ENCODE measurements around the gene PRSS21.

The PRSS21 gene

DNA sequence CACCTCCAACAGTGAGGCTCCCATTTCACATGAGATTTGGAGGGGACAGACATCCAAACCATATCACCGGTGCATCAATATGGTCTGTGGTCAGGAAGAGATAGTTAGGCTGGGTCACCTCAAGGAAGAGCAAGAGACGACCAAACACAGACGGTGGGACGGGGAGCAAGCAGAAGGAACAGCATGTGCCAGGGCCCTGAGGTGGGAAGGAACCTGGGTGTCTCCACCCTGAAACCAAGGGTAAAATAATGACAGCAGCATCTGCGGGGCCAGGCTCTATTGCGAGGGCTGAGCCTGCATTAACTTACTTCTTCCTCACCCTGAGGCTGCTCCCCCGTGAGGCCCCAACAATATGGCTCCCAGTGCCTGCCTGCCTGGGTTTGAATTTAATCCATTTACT, 8.9 kb upstream of the PRSS21 start:
- no peak for DNase-seq

DNA sequence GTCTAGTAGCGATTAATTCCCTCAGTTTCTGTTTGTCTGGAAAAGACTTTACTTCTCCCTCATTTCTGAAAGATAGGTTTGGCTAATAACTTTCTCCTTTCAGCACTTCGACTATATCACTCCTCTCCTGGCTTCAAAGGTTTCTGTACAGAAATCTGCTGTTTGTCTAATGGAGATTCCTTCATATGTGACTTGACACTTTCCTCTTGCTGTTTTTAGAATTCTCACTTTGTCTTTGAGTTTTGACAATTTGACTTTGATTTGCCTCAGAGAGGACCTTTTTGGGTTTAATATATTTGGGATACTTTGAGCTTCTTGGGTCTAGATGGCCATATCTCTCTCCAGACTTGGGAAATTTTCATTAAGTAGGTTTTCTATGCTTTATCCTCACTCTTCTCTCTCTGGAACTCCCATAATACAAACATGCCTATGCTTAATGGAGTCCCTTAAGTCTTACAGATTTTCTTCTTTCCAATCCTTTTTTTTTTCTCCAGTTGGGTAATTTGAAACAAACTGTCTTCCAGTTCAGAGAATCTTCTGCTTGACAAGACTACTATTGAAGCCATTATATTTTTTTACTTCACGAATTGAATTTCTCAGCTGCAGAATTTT, 7.8 kb upstream of the PRSS21 start:
- no peak for DNase-seq

DNA sequence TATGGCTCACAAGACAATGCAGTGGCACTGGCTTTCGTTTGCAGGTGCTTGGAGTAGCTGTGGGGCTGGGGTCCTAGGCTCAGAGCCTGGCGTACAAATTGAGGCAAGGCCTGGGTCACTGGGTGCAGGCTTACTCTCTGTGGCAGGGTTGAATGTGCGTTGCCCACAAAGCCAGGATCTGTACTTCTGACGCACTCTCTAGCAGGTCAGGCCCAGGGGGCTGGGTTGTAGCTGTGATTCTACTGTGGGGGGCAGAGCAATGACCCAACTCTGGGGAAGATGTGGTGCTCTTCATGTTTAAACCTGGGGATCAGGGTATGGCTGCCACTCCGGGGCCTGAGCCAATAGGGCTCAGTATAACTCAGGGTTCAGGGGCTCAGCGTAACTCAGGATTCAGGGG, 6.4 kb upstream of the PRSS21 start:
- DNase-seq: no peak

DNA sequence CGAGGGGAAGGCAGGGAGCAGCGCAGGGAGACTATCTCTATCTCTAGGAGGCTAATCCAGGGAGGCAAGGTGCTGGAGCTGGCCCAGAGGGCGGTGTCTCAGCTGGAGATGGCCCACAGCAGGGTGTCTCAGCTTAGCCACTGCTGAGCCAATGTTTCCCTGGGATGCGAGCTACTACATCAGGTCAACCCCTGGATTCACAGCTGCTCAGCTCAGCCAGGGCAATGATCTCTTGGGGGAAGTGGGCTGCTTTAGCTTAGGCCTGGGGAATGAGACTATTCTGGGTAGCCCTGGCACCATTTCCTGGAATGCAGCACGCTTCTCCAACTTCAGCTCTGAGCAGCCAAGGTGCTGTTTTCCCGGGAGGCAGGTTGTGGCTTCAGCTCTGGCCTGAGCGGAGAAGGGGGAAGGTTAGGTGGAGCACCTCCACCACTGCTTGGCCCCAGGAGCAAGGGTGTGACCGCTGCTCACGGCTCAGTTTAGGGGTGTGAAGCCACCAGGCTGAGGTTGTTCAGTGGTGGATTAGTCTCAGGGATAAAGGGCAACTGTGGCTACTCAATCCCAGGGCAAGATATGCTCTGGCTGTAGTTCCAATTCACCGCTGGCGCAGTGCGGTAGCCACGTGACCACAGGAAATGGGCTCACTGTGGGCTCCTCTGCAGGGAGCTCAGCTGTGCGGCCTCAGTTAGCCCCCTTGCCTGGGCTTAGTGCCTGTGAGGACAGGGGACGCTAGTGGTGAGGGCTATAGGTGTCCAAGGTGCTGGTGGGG, 5.2 kb upstream of the PRSS21 start:
- no peak for DNase-seq

DNA sequence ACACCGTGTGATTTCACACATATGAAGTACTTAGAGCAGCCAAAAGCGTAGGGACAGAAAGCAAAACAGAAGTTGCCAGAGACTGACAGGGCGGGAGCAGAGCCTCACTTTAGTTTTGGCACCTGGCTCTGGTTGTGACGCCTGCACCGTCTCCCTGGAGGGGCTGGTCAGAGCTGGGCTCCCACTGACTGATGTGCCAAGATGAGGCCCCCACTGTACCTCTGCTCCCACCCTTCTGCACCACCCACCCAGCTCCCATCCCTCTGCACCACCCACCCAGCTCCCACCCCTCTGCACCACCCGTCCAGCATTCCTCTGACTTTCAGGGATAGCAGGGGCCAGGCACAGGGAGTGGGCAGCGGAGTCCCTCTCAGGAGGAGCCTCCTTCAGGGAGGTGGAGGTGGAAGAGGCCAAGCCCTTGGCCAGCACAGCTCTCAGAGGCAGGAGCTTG, 3.2 kb upstream of the PRSS21 start:
- DNase-seq: no peak

DNA sequence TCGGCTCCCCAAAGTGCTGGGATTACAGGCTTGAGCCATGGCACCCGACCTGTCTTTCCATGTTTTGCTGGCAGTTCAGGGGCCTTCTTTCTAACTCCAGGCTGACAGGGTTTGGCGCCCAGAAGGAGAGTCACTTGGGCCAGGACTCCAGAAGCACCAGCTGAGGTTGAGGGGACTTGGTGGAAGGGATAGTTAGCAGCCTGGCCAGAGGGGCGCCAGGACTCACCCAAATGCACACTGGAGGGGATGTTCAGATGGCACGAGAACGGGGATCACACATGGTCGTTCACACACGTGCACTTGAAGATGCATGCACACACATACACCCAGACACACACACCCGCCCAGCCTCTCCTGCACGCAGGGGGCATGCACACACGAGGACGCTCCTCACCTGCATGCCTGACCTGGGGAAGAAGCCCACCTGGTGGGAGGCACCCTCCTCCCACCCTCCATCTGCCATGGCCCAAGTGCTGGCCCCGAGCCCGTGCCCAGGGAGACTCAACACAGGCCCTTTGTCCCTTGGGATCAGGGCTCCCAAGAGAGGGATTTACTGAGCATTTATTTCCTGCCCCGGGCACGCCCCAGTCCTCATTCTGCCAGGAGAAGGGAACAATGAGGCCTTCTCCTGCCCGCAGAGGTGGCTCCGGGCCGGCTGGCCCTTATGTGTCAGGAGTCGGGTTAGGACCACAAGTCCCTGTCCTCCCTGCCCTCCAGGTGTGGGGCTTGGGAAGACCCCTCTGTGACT, 2.3 kb upstream of the PRSS21 start:
- DNase-seq: no peak

DNA sequence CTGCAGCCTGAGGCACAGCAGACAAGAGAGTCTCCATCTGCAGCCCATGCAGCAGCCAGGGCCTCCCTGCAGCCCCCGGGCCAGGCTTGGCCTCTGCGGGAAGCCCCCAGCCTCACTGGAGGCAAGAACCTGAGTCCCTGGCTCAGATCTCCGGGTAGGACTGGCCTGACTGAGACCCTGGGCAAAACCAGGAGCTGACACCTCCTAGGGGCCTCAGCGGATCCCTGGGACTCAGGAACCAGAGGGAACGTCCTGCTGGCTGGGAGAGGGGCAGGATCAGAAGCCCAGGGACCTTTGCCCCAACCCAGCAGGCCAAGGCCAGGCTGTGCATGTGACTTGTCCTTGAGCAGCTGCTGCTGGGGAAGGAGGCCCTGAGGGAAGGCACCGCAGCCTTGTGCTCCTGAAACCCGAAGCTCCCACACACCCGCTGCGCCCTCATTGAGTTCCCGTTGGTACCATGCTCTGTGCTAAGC, 1.7 kb upstream of the PRSS21 start:
- no peak for DNase-seq

DNA sequence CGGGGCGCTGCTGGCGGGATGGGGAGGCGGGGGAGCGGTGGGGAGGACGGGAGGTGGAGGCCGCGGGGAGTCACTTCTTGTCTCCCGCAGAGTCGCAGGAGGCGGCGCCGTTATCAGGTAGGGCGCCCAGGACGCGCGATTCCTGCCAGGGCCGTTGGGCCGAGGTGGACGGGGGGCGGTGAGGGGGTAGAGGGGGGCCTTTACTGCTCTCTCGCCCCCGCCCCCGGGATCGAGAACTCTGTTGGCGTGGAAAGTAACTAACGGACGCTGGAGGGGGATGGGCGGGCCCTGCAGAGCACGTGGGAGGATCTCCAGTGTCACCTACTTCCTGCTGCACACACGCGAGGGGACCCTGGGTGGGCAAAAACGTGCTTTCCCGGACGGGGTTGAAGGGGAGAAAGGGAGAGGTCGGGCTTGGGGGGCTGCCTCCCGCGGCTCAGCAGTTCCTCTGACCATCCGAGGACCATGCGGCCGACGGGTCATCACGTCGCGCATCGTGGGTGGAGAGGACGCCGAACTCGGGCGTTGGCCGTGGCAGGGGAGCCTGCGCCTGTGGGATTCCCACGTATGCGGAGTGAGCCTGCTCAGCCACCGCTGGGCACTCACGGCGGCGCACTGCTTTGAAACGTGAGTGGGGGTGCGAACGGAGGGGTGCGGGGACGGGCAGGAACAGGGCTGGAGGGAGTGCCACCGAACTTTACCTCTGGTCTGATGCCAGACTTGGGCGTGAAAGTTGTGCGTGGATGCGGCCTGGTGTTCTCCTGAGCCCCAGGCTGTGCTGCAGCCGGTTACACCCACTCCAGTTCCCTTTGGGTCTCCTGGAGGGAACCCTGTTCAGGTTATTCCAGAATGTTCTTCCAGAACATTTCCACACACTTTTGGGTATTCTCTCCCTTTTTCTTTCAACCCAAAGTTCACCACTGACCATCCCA, 569 bp downstream of the PRSS21 start:
- no peak for DNase-seq

DNA sequence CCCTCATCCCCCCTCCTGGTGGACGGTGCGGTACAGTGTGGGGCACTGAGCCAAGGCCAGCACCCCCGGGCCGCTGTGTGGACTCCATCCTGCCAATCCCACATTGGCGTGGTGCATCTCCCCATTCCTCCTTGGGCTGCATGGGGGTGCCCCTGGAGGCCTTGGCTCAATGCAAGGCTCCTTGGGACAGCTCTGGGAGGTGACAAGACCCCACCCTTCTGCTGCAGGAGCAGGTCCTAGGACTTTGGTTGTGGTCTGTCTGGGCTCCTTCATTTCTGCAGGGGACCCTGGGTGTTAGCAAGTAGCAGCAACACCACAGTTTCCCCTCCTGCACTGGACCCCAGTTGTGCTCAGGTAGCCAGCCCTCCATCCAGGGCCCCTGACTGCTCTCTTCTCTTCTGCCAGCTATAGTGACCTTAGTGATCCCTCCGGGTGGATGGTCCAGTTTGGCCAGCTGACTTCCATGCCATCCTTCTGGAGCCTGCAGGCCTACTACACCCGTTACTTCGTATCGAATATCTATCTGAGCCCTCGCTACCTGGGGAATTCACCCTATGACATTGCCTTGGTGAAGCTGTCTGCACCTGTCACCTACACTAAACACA, 1.3 kb downstream of the PRSS21 start:
- no peak for DNase-seq

DNA sequence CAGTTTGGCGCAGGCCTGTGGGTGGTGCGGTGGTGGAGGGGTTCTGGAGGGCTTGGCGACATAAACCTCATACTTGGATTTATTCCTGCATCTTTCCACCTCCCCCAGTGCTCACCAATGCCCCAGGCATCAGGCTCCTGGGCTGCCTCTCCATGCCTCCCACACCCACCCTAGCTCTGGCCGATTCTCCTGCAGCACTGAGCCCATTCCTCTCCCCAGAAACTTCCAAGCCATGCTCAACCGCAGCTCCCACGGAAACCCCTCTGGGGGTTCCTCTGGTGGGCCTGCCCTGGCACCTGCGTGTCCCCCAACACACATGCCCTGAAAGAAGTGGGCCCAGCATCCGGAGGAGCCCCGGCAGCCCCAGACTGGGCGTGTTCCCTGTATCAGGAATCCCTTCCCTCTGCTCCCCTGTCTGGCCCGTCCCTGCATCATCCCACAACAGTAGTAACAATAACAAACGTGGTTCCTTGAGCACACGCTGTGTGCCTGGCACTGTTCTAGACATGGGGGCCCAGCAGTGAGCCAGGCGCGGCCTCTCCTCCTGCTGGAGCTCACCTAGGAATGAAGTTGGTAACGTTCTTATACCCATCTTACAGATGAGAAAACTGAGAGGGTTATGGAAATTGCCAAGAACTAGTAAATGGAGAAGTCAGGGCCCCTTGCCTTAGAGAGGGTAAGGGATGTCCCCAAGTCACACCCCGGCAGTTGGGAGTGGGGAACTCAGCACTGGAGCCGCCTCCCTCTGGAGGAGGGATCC, 2.3 kb downstream of the PRSS21 start:
- no peak for DNase-seq

DNA sequence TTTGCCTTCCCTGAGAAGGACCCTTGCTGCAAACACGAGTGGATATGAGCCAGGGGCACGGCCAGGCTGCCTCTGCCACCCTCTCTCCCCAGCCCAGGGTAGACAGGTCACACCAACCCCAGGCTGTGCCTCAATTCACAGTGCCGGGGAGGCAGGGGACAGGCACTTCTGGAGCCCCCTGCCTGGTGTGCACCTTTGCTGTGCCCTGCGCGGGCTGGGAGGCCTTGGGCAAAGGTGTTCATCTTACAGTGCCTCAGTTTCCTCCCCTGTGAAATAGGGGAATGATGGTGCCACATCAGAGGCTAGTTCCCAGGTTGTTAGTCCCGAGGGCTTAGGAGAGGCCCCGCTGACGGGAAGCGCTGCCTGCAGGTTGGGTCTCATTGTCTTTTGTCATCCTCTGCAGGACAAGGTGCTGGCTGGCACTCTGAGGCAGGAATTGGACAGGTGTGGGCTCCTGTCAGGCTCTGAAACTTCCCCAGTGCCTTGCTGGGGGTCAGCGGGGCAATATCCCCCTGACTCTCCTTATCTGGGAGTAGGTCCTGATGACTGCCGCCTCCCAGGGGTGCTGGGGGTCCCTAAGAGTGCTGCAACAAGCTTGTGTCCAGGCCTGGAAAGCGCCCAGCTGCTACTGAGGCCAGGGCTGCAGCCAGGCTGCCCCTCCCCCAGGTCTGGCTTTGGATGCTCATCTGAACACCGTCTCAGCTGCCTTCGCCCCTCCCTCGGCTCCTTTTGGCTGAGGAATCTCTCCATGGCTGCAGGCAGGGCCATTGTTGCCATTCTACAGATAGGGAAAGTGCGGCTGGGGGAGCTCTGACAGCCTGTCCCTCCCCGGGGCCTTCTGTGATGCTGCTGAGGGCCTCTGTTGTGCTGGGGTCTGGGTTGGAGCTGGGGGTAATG, 3.1 kb downstream of the PRSS21 start:
- DNase-seq: no peak

DNA sequence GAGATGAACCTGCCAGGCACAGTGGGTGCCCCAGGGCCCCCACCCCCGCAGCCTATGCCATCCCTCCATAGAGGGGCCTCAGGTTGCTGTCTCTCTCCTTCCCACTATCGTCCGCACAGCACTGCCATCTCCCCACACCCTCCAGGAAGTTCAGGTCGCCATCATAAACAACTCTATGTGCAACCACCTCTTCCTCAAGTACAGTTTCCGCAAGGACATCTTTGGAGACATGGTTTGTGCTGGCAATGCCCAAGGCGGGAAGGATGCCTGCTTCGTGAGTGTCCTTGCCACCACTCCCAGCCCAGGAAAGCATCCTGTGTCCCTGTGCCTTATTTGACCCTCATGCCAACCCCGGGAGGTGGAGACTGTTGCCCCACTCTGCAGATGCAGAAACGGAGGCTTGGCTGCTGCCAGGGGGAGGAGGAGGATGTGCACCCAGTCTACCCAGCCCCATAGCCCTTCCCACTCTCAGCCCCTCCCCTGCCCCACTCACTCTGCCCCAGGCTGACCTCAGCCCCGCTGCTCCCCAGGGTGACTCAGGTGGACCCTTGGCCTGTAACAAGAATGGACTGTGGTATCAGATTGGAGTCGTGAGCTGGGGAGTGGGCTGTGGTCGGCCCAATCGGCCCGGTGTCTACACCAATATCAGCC, 3.9 kb downstream of the PRSS21 start:
- DNase-seq: no peak

DNA sequence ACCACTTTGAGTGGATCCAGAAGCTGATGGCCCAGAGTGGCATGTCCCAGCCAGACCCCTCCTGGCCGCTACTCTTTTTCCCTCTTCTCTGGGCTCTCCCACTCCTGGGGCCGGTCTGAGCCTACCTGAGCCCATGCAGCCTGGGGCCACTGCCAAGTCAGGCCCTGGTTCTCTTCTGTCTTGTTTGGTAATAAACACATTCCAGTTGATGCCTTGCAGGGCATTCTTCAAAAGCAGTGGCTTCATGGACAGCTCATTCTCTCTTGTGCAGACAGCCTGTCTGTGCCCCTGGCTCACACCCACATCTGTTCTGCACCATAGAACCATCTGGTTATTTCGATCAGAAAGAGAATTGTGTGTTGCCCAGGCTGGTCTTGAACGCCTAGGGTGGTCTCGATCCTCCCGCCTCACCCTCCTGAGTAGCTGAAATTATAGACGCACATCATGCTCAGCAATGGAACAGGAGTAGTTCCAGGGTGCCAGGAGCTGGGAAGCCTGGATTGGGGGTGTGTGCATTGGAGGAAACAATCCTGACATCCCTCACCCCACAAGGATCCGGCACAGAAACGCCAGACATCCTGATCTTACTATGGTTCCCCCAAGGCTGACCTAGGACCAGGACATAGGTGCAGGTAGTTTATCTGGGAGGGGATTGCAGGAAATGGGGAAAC, 4.6 kb downstream of the PRSS21 start:
- no peak for DNase-seq

DNA sequence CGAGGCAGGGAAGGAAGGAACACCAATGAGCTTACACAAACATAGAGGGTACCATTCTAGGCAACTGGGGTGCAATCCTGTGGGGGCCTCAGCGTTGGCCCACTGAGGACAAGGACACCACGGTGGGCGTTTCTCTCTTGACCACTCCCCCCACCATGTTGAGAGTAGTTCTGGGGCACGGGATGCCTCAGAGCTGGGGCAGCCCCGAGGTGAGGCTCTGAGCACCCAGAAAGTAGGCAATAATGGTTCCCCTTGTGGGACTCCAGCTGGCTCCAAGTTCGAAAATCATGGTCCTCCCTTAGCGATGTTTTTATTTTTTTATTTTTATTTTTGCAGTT, 5.1 kb downstream of the PRSS21 start:
- no peak for DNase-seq

DNA sequence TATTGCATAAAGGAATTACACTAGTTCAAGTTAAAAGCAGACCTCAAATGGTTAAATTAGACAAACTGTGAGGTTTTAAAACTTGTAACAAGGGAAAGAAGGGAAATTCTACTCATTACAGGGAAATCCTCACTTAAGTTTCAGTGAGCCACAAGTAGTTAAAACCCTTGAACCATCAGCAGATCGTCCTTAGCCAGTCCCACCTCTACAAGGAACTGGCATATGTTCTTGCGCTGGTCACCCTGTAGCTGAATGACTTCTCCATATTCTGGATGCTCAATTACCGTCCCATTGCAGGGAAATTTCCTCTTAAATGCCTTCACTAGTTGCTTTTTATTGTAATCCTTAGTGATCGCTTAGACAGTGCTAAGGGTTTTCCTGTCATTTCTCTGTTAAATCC, 5.5 kb downstream of the PRSS21 start:
- no peak for DNase-seq

DNA sequence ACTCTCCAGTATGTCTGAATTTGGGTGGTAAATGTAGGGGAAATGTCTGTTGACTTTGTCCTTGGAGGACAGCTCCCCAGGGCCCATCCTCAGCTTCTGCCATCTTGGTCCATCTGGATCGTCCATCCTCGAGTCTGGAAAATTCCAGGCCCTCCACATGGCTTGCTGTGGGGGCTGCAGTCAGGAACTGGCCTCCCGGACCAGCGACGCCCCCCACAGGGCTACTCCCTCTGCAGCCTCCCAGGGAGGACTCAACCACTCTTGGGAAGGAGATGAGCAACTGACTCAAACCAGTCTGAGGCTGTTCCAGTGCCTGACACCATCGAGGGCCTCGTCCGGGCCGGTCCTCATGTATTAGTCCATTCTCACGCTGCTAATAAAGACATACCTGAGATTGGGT, 7.6 kb downstream of the PRSS21 start:
- DNase-seq: no peak

DNA sequence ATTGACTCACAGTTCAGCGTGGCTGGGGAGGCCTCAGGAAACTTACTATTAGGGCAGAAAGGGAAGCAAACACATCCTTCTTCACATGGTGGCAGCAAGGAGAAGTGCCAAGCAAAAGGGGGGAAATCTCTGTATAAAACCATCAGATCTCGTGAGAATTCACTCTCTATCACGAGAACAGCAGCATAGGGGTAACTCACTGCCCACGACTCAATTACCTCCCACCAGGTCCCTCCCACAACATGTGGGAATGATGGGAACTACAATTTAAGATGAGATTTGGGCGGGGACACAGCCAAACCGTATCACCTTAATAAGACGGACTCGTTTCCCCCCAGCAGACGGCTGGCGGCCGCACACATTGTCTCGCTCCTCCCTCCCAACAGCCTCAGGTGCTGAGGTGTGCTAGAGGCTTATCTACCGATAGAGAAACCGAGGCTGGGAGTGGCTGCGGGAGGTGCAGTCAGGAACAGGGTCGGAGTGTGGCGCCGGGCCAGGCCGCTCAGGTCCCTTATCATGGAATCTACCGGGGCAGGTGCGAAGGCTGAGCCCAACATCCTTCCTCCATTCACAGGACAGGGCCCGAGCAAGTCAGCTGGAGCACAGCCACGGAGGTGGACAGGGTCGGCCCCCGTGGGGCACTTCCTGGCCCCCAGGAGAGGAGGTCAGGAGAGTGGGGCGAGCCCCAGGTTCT, 8.2 kb downstream of the PRSS21 start:
- DNase-seq: no peak

DNA sequence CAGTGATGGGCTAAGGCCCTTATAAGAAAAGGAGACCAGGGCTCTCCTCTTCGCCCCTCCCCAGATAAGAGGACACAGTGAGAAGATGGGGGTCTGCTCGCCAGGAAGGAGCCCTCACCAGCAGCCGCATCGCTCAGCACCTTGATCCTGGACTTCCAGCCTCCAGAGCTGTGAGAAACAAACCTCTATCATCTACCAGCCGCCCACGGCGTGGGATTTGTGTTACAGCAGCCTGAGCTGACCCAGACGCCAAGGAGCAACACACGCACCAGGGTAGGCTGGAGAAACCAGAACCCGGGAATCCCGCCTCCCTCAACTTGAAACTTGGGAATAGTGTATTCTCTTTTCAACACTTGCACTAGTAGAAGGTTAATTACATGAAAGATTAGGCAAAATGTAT, 8.9 kb downstream of the PRSS21 start:
- DNase-seq: no peak
